OCI-LY7 (cell line): ENCODE measurements around the gene ZNF75A. TPM values are rescaled to one million over a fixed set of nuclear protein-coding genes. Genes with fewer than 3 reads are reported as not detected.

Source experiments
- BruUV-seq: library from RNA; stranded (reverse); fragments of 400-500 nt; replicated peaks from 2 replicates; lab custom pipeline; 2021; lab: Mats Ljungman, UMichigan
- CTCF ChIA-PET: fragments of 300-600 bp; sonication (Branson Sonifier 250); formaldehyde crosslinking; loops from one replicate; lab custom pipeline; 2022; ENCODE audit warnings: antibody characterized with exemption; ENCODE audit not compliant: unreplicated experiment; lab: Charles Lee
- POLR2A ChIA-PET: fragments of 300-600 bp; sonication (Branson Sonifier 250); formaldehyde crosslinking; loops from one replicate; lab custom pipeline; 2022; ENCODE audit warnings: antibody characterized with exemption; lab: Charles Lee
- DNase-seq: peaks from one replicate; pipeline ENCODE4 v3.0.0-alpha.2; 2015; ENCODE audit warnings: low spot score
- H2AFZ ChIP-seq: fragments of 200-600 bp; sonication (generic), shearing (Covaris generic); 2 replicates; pipeline ENCODE4 v1.6.1; 2014; ENCODE audit warnings: mild to moderate bottlenecking, antibody characterized with exemption, low read length, moderate library complexity
- H3K27ac ChIP-seq: fragments of 200-600 bp; sonication (generic); 2 replicates; pipeline ENCODE4 v1.5.1; 2014; ENCODE audit warnings: mixed run types, low read depth, mild to moderate bottlenecking, moderate library complexity, low read length, inconsistent platforms; ENCODE audit not compliant: poor library complexity, severe bottlenecking
- H3K36me3 ChIP-seq: fragments of 200-600 bp; sonication (generic); 2 replicates; pipeline ENCODE4 v1.6.1; 2014; ENCODE audit warnings: mild to moderate bottlenecking, antibody characterized with exemption, low read length, moderate library complexity, mixed read lengths; ENCODE audit not compliant: insufficient read depth
- H3K4me1 ChIP-seq: fragments of 200-600 bp; sonication (generic); 2 replicates; pipeline ENCODE4 v1.5.1; 2014; ENCODE audit warnings: mild to moderate bottlenecking, low read length; ENCODE audit not compliant: insufficient read depth, poor library complexity, severe bottlenecking
- H3K4me2 ChIP-seq: fragments of 200-600 bp; sonication (generic); 2 replicates; pipeline ENCODE4 v1.6.1; 2014; ENCODE audit warnings: mild to moderate bottlenecking, low read length
- H3K4me3 ChIP-seq: fragments of 200-600 bp; sonication (generic); 2 replicates; pipeline ENCODE4 v1.5.1; 2014; ENCODE audit warnings: mild to moderate bottlenecking, low read depth, low read length; ENCODE audit not compliant: poor library complexity, severe bottlenecking
- H3K79me2 ChIP-seq: fragments of 200-600 bp; sonication (generic); 2 replicates; pipeline ENCODE4 v1.6.1; 2016; ENCODE audit warnings: low read depth, mild to moderate bottlenecking, low read length, moderate library complexity, mixed read lengths; ENCODE audit not compliant: insufficient read depth
- H3K9me2 ChIP-seq: fragments of 200-600 bp; sonication (generic); 2 replicates; pipeline ENCODE4 v1.6.1; 2016; ENCODE audit warnings: mild to moderate bottlenecking, low read length, mixed read lengths; ENCODE audit not compliant: insufficient read depth
- H3K9me3 ChIP-seq: fragments of 200-600 bp; sonication (generic); 2 replicates; pipeline ENCODE4 v1.6.1; 2014; ENCODE audit warnings: mild to moderate bottlenecking, mixed run types, low read length, mixed read lengths
- H4K20me1 ChIP-seq: fragments of 200-600 bp; sonication (generic); 2 replicates; pipeline ENCODE4 v1.6.1; 2014; ENCODE audit warnings: mild to moderate bottlenecking, antibody characterized with exemption, low read length, moderate library complexity, mixed read lengths; ENCODE audit not compliant: insufficient read depth
- EZH2phosphoT487 ChIP-seq: fragments of 200-600 bp; sonication (generic); IDR thresholded peaks from 2 replicates; pipeline ENCODE4 v1.6.1; 2018; ENCODE audit warnings: low read depth, borderline replicate concordance, mild to moderate bottlenecking, mixed run types, antibody characterized with exemption, low read length, moderate library complexity, mixed read lengths
- intact Hi-C: fragments of 100-400 bp; cut with micrococcal nuclease; formaldehyde crosslinking; loops from one replicate; pipeline ENCODE4 v1.10.0; 2022; ENCODE audit not compliant: unreplicated experiment
- total RNA-seq, 2 experiments: library from RNA; depleted of rRNA in 1 of 2; stranded (reverse); fragments of >200 nt in 1 of 2; shearing (Covaris generic) in 1 of 2; gene quantifications; 2 replicates each; pipeline ENCODE4 v1.2.3, GENCODE V29; 2014 to 2022
- TF ChIP-seq, protein P1 (sequence below): fragments of 200-600 bp; sonication (generic); conservative IDR thresholded peaks from 2 replicates; pipeline ENCODE4 v1.5.1; 2014; ENCODE audit warnings: mild to moderate bottlenecking, antibody characterized with exemption, low read length, moderate library complexity, mixed read lengths

ZNF75A gene
- total RNA-seq, 2 experiments from 2014 or later: 2.6 to 23.0 TPM

DNA sequence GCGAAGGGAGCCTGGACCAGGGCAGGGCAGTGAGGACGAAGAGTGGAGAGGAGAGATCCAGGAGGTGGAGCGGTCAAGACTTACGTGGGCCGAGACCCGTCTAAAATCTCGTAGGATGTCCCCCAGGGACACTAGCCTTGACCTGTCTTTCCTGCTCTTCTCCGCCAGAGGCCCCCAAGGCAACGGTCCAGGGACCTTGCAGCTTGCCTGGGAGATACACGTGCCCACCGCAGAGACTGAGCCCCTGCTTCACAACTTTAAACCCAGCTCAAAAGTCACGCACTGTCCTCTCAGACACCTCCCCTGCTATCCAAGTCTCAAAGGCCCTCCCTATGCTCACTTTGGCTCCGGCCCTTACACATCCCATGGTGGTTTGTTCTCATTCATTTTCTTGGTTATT, 9.5 kb upstream of the ZNF75A start:
- DNase-seq: no peak
- Histone ChIP-seq H3K4me1 (peaks cover 3% of the 10 kb centered on the region), H3K4me3 (no peak overlapping the region), H3K9me2 (no peaks in the 10 kb centered on the region), H3K9me3 (no peaks in the 10 kb centered on the region), H4K20me1 (no peaks in the 10 kb centered on the region), H3K4me2 (no peak overlapping the region), H3K36me3 (peaks cover 56% of the 10 kb centered on the region), H2AFZ (no peak overlapping the region), H3K27ac (no peak overlapping the region), H3K79me2 (peaks cover under 1% of the 10 kb centered on the region; the same call in 1 of the 2 replicates)
- no TSS peak for BruUV-seq
- intact Hi-C loops: no loop called here
- no peak for TF ChIP-seq EZH2phosphoT487
- TF ChIP-seq, protein P1, sequence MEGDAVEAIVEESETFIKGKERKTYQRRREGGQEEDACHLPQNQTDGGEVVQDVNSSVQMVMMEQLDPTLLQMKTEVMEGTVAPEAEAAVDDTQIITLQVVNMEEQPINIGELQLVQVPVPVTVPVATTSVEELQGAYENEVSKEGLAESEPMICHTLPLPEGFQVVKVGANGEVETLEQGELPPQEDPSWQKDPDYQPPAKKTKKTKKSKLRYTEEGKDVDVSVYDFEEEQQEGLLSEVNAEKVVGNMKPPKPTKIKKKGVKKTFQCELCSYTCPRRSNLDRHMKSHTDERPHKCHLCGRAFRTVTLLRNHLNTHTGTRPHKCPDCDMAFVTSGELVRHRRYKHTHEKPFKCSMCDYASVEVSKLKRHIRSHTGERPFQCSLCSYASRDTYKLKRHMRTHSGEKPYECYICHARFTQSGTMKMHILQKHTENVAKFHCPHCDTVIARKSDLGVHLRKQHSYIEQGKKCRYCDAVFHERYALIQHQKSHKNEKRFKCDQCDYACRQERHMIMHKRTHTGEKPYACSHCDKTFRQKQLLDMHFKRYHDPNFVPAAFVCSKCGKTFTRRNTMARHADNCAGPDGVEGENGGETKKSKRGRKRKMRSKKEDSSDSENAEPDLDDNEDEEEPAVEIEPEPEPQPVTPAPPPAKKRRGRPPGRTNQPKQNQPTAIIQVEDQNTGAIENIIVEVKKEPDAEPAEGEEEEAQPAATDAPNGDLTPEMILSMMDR: no peak
- ChIA-PET POLR2A (interaction anchor here (0.6 kb wide), 1 partner anchor 270 kb away, joined by 3 read pairs; no protein-coding TSS in a partner anchor), CTCF (no interaction called here)

DNA sequence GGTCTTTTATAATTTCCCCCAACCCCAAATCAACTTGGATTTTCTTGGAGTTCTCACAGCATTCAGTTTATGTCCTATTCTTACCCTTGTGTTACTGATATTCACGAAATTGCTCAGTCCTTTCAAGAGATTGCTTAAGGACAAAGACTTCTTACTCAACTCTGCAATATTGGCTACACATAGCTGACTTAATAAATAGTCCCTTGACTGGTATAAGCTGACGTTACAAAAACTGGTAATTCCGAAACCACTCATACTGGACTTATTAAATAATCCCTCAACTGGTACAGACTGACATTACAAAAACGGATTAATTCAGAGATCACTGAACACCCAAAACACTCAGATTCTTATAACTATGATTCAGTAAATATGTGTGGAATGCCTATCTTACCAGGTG, 927 bp upstream of the ZNF75A start:
- no peak overlapping the region for H3K4me2 ChIP-seq
- no peaks in the 10 kb centered on the region for H4K20me1 ChIP-seq
- CTCF ChIA-PET: no interaction called here
- no peak overlapping the region for H2AFZ ChIP-seq
- TF ChIP-seq, protein P1: no peak
- TF ChIP-seq EZH2phosphoT487: no peak
- BruUV-seq: no TSS peak
- no peak for DNase-seq
- no peaks in the 10 kb centered on the region for H3K4me1 ChIP-seq
- H3K79me2 ChIP-seq: no peaks in the 10 kb centered on the region
- H3K4me3 ChIP-seq: no peak overlapping the region
- intact Hi-C loops: no loop called here
- H3K9me2 ChIP-seq: no peaks in the 10 kb centered on the region
- peaks cover 11% of the 10 kb centered on the region; the same call in 1 of the 2 replicates for H3K36me3 ChIP-seq
- H3K27ac ChIP-seq: no peak overlapping the region
- no peaks in the 10 kb centered on the region for H3K9me3 ChIP-seq
- POLR2A ChIA-PET: no interaction called here

DNA sequence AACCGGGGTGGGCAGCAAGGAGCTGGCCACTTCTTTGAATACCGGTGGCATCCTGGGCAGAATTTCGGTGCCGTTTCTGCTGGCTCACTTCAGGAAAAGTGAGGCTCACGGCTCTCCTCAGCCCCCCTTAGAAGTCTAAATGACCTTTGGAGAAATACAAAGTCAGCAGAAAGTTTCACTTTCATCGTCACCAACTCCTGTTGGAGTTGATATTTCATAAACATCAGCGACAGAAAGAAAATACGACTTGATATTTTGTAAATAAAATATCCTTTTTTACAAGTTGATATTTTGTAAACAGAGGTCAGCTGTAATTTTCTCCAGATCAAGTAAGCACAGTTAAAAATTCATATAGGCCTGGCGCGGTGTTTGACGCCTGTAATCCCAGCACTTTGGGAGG, 781 bp downstream of the ZNF75A start:
- no peaks in the 10 kb centered on the region for H3K9me2 ChIP-seq
- H3K4me1 ChIP-seq: no peaks in the 10 kb centered on the region
- H3K36me3 ChIP-seq: 0 out of 2 replicates have a peak, but pooled peaks cover 2% of the 10 kb centered on the region
- H3K4me3 ChIP-seq: no peak overlapping the region
- H2AFZ ChIP-seq: no peak overlapping the region
- DNase-seq: no peak
- intact Hi-C loops: no loop called here
- POLR2A ChIA-PET: no interaction called here
- no TSS peak for BruUV-seq
- CTCF ChIA-PET: no interaction called here
- H3K79me2 ChIP-seq: no peaks in the 10 kb centered on the region
- H3K9me3 ChIP-seq: no peaks in the 10 kb centered on the region
- TF ChIP-seq, protein P1: no peak
- TF ChIP-seq EZH2phosphoT487: no peak
- H3K27ac ChIP-seq: no peak overlapping the region
- H3K4me2 ChIP-seq: peak overlapping the region; percentile 14; the same call in 1 of the 2 replicates
- H4K20me1 ChIP-seq: no peaks in the 10 kb centered on the region
